ENCODE results near the gene OAS2.
"Not testable (repeated sequence)": the region's sequence is repeated elsewhere in the genome, so short reads cannot be mapped to it uniquely, and the experiment has no call there.

OAS2 gene

GRCh38 chr12:112987561-112987960 is 9.2 kb downstream of the OAS2 start:
- no peak for DNase-seq

- no peak for DNase-seq
These were observed 9.9 kb downstream of the OAS2 start for GRCh38 chr12:112988224-112988623.

- not testable (repeated sequence) for DNase-seq
These were observed 10.6 kb downstream of the OAS2 start for GRCh38 chr12:112988823-112989385.

- DNase-seq = no peak
These were observed 11.5 kb downstream of the OAS2 start for GRCh38 chr12:112989806-112990205.

GRCh38 chr12:112992541-112993398 is 14.5 kb downstream of the OAS2 start:
- DNase-seq = peak; percentile 36

GRCh38 chr12:112995008-112995407 is 16.7 kb downstream of the OAS2 start:
- DNase-seq = no peak

GRCh38 chr12:112996501-112996900 is 18.2 kb downstream of the OAS2 start:
- DNase-seq = no peak

GRCh38 chr12:112997506-112997905 is 19.2 kb downstream of the OAS2 start:
- no peak for DNase-seq

- DNase-seq = no peak
These were observed 20.9 kb downstream of the OAS2 start for GRCh38 chr12:112998987-112999767.

GRCh38 chr12:113000433-113000832 is 22.1 kb downstream of the OAS2 start:
- no peak for DNase-seq

GRCh38 chr12:113002155-113002554 is 23.8 kb downstream of the OAS2 start:
- no peak for DNase-seq

GRCh38 chr12:113002676-113003075 is 24.4 kb downstream of the OAS2 start:
- no peak for DNase-seq

GRCh38 chr12:113003636-113004035 is 25.3 kb downstream of the OAS2 start:
- no peak for DNase-seq

GRCh38 chr12:113005762-113006161 is 27.4 kb downstream of the OAS2 start:
- DNase-seq = no peak

- no peak for DNase-seq
These were observed 27.9 kb downstream of the OAS2 start for GRCh38 chr12:113006206-113006605.

- DNase-seq = no peak
These were observed 28.3 kb downstream of the OAS2 start for GRCh38 chr12:113006641-113007040.

- no peak for DNase-seq
These were observed 28.8 kb downstream of the OAS2 start for GRCh38 chr12:113007166-113007565.

GRCh38 chr12:113010701-113011100 is 32.4 kb downstream of the OAS2 start:
- no peak for DNase-seq

GRCh38 chr12:113014565-113014964 is 36.2 kb downstream of the OAS2 start:
- DNase-seq = no peak

GRCh38 chr12:113016796-113017195 is 38.5 kb downstream of the OAS2 start:
- no peak for DNase-seq

- DNase-seq = no peak
These were observed 40.7 kb downstream of the OAS2 start for GRCh38 chr12:113019025-113019424.

GRCh38 chr12:113021500-113021899 is 43.2 kb downstream of the OAS2 start:
- DNase-seq = no peak

GRCh38 chr12:113022563-113023297 is 44.4 kb downstream of the OAS2 start:
- no peak for DNase-seq
